ENCODE results near the gene LENG9. TPM values are rescaled to one million over a fixed set of nuclear protein-coding genes. Genes with fewer than 3 reads are reported as not detected.

Gene LENG9
- total RNA-seq, 1 donor from 2014 or later, result 3.7 TPM

GRCh38 chr19:54489766-54490165 is 26.2 kb upstream of the LENG9 start:
- no peak for DNase-seq (ENCODE audit: low read depth)
- Mint-ChIP-seq H3K27me3 (ENCODE audit: low read depth, unreplicated experiment) (peaks cover 14% of the 10 kb centered on the region), H3K27ac (ENCODE audit: unreplicated experiment) (no peak overlapping the region), H3K4me3 (ENCODE audit: unreplicated experiment) (no peak overlapping the region), H3K9me3 (ENCODE audit: unreplicated experiment) (peaks cover 14% of the 10 kb centered on the region), H3K36me3 (ENCODE audit: low read depth, unreplicated experiment) (no peaks in the 10 kb centered on the region), H3K4me1 (ENCODE audit: low read depth, unreplicated experiment) (no peaks in the 10 kb centered on the region)
- FAIRE-seq, result no peak
- Histone ChIP-seq H3K27ac (ENCODE audit: low read depth, low read length) (no peak overlapping the region), H3K36me3 (ENCODE audit: insufficient read depth, low read length) (no peaks in the 10 kb centered on the region), H3K9ac (ENCODE audit: low read length) (no peak overlapping the region), H3K4me3 (ENCODE audit: insufficient read depth, low read depth, low read length) (no peak overlapping the region), H3K4me2 (ENCODE audit: low read length) (no peak overlapping the region), H3K4me1 (ENCODE audit: insufficient read depth, low read length) (no peaks in the 10 kb centered on the region), H4K20me1 (ENCODE audit: insufficient read depth, low read length) (no peaks in the 10 kb centered on the region), H3K9me3 (ENCODE audit: insufficient read depth, low read depth, low read length) (no peaks in the 10 kb centered on the region), H3K79me2 (ENCODE audit: insufficient read depth, low read length) (no peaks in the 10 kb centered on the region), H3K27me3 (ENCODE audit: insufficient read depth, low read length) (no peaks in the 10 kb centered on the region), H2AFZ (ENCODE audit: low read depth, low read length) (no peak overlapping the region)
- TF ChIP-seq CTCF (IDR thresholded peaks at IDR 0.05; ENCODE audit: insufficient read depth, low read depth, low read length), result no peak
- TF ChIP-seq EZH2 (IDR thresholded peaks at IDR 0.05; ENCODE audit: insufficient read depth, low read length), result no peak

DNA sequence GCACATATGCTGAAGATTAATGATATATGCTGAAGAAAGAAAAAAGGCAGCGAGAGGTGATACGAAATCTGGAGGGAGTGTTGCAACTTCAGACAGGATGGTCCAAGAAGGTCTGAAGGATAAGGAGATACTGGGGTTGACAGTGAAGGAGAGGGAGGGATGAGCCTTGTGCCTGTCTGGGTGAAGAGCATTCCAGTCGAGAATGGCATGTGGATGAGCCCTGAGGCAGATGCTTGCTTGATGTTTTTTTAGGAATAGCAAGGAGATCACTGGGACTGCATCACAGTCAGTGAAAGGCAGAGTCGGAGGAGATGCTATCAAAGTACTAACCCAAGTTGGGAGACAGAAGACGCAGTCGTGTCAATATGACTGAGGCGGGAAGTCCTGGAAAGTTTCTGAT is 25.8 kb upstream of the LENG9 start:
- H3K9ac ChIP-seq (ENCODE audit: low read length), result no peak overlapping the region
- H3K4me2 ChIP-seq (ENCODE audit: low read length), result no peak overlapping the region
- Mint-ChIP-seq H3K9me3 (ENCODE audit: unreplicated experiment) (peaks cover 14% of the 10 kb centered on the region), H3K4me3 (ENCODE audit: unreplicated experiment) (no peak overlapping the region), H3K36me3 (ENCODE audit: low read depth, unreplicated experiment) (no peaks in the 10 kb centered on the region), H3K27me3 (ENCODE audit: low read depth, unreplicated experiment) (peaks cover 16% of the 10 kb centered on the region), H3K27ac (ENCODE audit: unreplicated experiment) (no peak overlapping the region), H3K4me1 (ENCODE audit: low read depth, unreplicated experiment) (no peaks in the 10 kb centered on the region)
- H3K27ac ChIP-seq (ENCODE audit: low read depth, low read length), result no peak overlapping the region
- no peak overlapping the region for H2AFZ ChIP-seq (ENCODE audit: low read depth, low read length)
- H3K79me2 ChIP-seq (ENCODE audit: insufficient read depth, low read length), result no peaks in the 10 kb centered on the region
- DNase-seq (ENCODE audit: low read depth) (no peak), FAIRE-seq (no peak)
- H3K27me3 ChIP-seq (ENCODE audit: insufficient read depth, low read length), result no peaks in the 10 kb centered on the region
- no peaks in the 10 kb centered on the region for H3K36me3 ChIP-seq (ENCODE audit: insufficient read depth, low read length)
- H4K20me1 ChIP-seq (ENCODE audit: insufficient read depth, low read length), result no peaks in the 10 kb centered on the region
- H3K4me3 ChIP-seq (ENCODE audit: insufficient read depth, low read depth, low read length), result no peak overlapping the region
- no peaks in the 10 kb centered on the region for H3K9me3 ChIP-seq (ENCODE audit: insufficient read depth, low read depth, low read length)
- no peak for TF ChIP-seq CTCF (IDR thresholded peaks at IDR 0.05; ENCODE audit: insufficient read depth, low read depth, low read length)
- no peak for TF ChIP-seq EZH2 (IDR thresholded peaks at IDR 0.05; ENCODE audit: insufficient read depth, low read length)
- no peaks in the 10 kb centered on the region for H3K4me1 ChIP-seq (ENCODE audit: insufficient read depth, low read length)

DNA sequence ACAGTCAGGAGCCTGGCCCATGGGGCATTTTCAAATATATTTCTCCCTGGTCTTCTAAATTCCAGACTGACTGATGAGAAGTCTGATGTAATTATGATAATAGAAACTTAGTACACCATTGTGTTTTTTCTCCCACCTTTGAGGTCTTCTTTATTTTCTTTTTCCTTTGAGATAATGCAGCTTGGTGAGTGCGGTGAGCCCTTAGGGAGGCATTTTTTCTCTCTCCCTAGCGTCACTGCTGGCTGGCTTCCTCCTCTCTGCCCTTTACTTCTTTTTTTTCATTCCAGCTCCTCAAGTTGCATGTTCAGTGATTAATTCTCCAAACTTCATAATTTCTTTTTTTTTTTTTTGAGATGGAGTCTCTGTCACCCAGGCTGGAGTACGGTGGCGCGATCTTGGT is 22.3 kb upstream of the LENG9 start:
- Mint-ChIP-seq H3K4me3 (ENCODE audit: unreplicated experiment) (no peak overlapping the region), H3K36me3 (ENCODE audit: low read depth, unreplicated experiment) (no peaks in the 10 kb centered on the region), H3K27me3 (ENCODE audit: low read depth, unreplicated experiment) (peaks cover 20% of the 10 kb centered on the region), H3K4me1 (ENCODE audit: low read depth, unreplicated experiment) (no peaks in the 10 kb centered on the region), H3K27ac (ENCODE audit: unreplicated experiment) (no peak overlapping the region), H3K9me3 (ENCODE audit: unreplicated experiment) (no peaks in the 10 kb centered on the region)
- H3K9me3 ChIP-seq (ENCODE audit: insufficient read depth, low read depth, low read length), result no peaks in the 10 kb centered on the region
- H3K4me1 ChIP-seq (ENCODE audit: insufficient read depth, low read length), result no peaks in the 10 kb centered on the region
- no peaks in the 10 kb centered on the region for H3K79me2 ChIP-seq (ENCODE audit: insufficient read depth, low read length)
- H4K20me1 ChIP-seq (ENCODE audit: insufficient read depth, low read length), result no peaks in the 10 kb centered on the region
- no peak overlapping the region for H3K4me2 ChIP-seq (ENCODE audit: low read length)
- FAIRE-seq, result no peak
- no peak overlapping the region for H3K27ac ChIP-seq (ENCODE audit: low read depth, low read length)
- H2AFZ ChIP-seq (ENCODE audit: low read depth, low read length), result no peak overlapping the region
- DNase-seq (ENCODE audit: low read depth), result no peak
- no peaks in the 10 kb centered on the region for H3K36me3 ChIP-seq (ENCODE audit: insufficient read depth, low read length)
- TF ChIP-seq EZH2 (IDR thresholded peaks at IDR 0.05; ENCODE audit: insufficient read depth, low read length) (no peak), CTCF (IDR thresholded peaks at IDR 0.05; ENCODE audit: insufficient read depth, low read depth, low read length) (no peak)
- no peak overlapping the region for H3K9ac ChIP-seq (ENCODE audit: low read length)
- no peaks in the 10 kb centered on the region for H3K27me3 ChIP-seq (ENCODE audit: insufficient read depth, low read length)
- H3K4me3 ChIP-seq (ENCODE audit: insufficient read depth, low read depth, low read length), result no peak overlapping the region
